ENCODE data around the gene AMBRA1. TPM values are rescaled to one million over a fixed set of nuclear protein-coding genes. Genes with fewer than 3 reads are reported as not detected.
"Not testable (repeated sequence)": the region's sequence is repeated elsewhere in the genome, so short reads cannot be mapped to it uniquely, and the experiment has no call there.

AMBRA1 gene
- total RNA-seq, 1 experiment from 2014 or later = 15.8 TPM

- CTCF ChIA-PET = no interaction called here
- POLR2A ChIA-PET (ENCODE audit: unreplicated experiment) = interaction anchor here (0.5 kb wide), 1 partner anchor 41 kb away, joined by 4 read pairs; no protein-coding TSS in a partner anchor
- Histone ChIP-seq H3K36me3 (ENCODE audit: low read depth, low read length) (no peaks in the 10 kb centered on the region; the same call in 1 of the 2 replicates), H3K27me3 (ENCODE audit: low read length) (no peaks in the 10 kb centered on the region), H4K20me1 (ENCODE audit: low read length) (no peaks in the 10 kb centered on the region), H3K4me3 (ENCODE audit: low read length) (peak overlapping the region; percentile 81), H3K4me2 (ENCODE audit: low read length) (peak overlapping the region; percentile 99), H3K9ac (ENCODE audit: low read length) (peak overlapping the region; percentile 67), H2AFZ (ENCODE audit: low read length) (peak overlapping the region; percentile 77), H3K9me3 (ENCODE audit: low read length) (no peaks in the 10 kb centered on the region), H3K27ac (ENCODE audit: low read length) (no peak overlapping the region), H3K9me2 (replicated peaks; ENCODE audit: low read length) (no peaks in the 10 kb centered on the region), H3K4me1 (ENCODE audit: insufficient read depth, low read length) (peaks cover 5% of the 10 kb centered on the region; the same call in 1 of the 2 replicates), H3K79me2 (ENCODE audit: low read length) (no peaks in the 10 kb centered on the region), H3F3A (ENCODE audit: low read length, unreplicated experiment) (no peaks in the 10 kb centered on the region)
- DNase-seq = peak; percentile 42
- no TSS peak for BruUV-seq (replicated peaks)
- ATAC-seq = peak; percentile 41
- TF ChIP-seq CTCF (conservative IDR thresholded peaks at IDR 0.05; ENCODE audit: low read depth, low read length) (no peak), EZH2phosphoT487 (IDR thresholded peaks at IDR 0.05; ENCODE audit: borderline replicate concordance, low read length) (no peak), EZH2 (IDR thresholded peaks at IDR 0.05; ENCODE audit: low read length, unreplicated experiment) (no peak)
- intact Hi-C loops (cut with micrococcal nuclease) = no loop called here
Measured at GRCh38 chr11:46380340-46381047, 213.3 kb downstream of the AMBRA1 start.

- H2AFZ ChIP-seq (ENCODE audit: low read length); H3K27ac ChIP-seq (ENCODE audit: low read length); intact Hi-C loops (cut with micrococcal nuclease); H3K27me3 ChIP-seq (ENCODE audit: low read length); H3K4me2 ChIP-seq (ENCODE audit: low read length); H3K4me1 ChIP-seq (ENCODE audit: insufficient read depth, low read length); H3F3A ChIP-seq (ENCODE audit: low read length, unreplicated experiment); H3K4me3 ChIP-seq (ENCODE audit: low read length); H4K20me1 ChIP-seq (ENCODE audit: low read length); H3K9ac ChIP-seq (ENCODE audit: low read length); POLR2A ChIA-PET (ENCODE audit: unreplicated experiment); H3K36me3 ChIP-seq (ENCODE audit: low read depth, low read length); H3K79me2 ChIP-seq (ENCODE audit: low read length); H3K9me2 ChIP-seq (replicated peaks; ENCODE audit: low read length); BruUV-seq (replicated peaks); H3K9me3 ChIP-seq (ENCODE audit: low read length); DNase-seq; CTCF ChIA-PET: not testable (repeated sequence)
- ATAC-seq = peak; percentile 1; the same call in 1 of the 2 replicates
Measured at GRCh38 chr11:46379482-46380293, 214.1 kb downstream of the AMBRA1 start.

GRCh38 chr11:46378811-46379481 is 214.9 kb downstream of the AMBRA1 start:
- H3K27me3 ChIP-seq (ENCODE audit: low read length) = no peaks in the 10 kb centered on the region
- intact Hi-C loops (cut with micrococcal nuclease) = no loop called here
- BruUV-seq (replicated peaks) = no TSS peak
- ChIA-PET POLR2A (ENCODE audit: unreplicated experiment) (no interaction called here), CTCF (no interaction called here)
- DNase-seq (no peak), ATAC-seq (no peak)
- no peaks in the 10 kb centered on the region for H3K79me2 ChIP-seq (ENCODE audit: low read length)
- no peaks in the 10 kb centered on the region for H4K20me1 ChIP-seq (ENCODE audit: low read length)
- no peaks in the 10 kb centered on the region for H3F3A ChIP-seq (ENCODE audit: low read length, unreplicated experiment)
- no peak overlapping the region for H3K4me2 ChIP-seq (ENCODE audit: low read length)
- H3K4me1 ChIP-seq (ENCODE audit: insufficient read depth, low read length) = peaks cover 5% of the 10 kb centered on the region; the same call in 1 of the 2 replicates
- no peak overlapping the region for H3K27ac ChIP-seq (ENCODE audit: low read length)
- H2AFZ ChIP-seq (ENCODE audit: low read length) = no peak overlapping the region
- H3K4me3 ChIP-seq (ENCODE audit: low read length) = no peak overlapping the region
- H3K9ac ChIP-seq (ENCODE audit: low read length) = no peak overlapping the region
- TF ChIP-seq CTCF (conservative IDR thresholded peaks at IDR 0.05; ENCODE audit: low read depth, low read length) (no peak), EZH2phosphoT487 (IDR thresholded peaks at IDR 0.05; ENCODE audit: borderline replicate concordance, low read length) (no peak), EZH2 (IDR thresholded peaks at IDR 0.05; ENCODE audit: low read length, unreplicated experiment) (no peak)
- no peaks in the 10 kb centered on the region; the same call in none of the 2 replicates for H3K36me3 ChIP-seq (ENCODE audit: low read depth, low read length)
- H3K9me2 ChIP-seq (replicated peaks; ENCODE audit: low read length) = no peaks in the 10 kb centered on the region
- no peaks in the 10 kb centered on the region for H3K9me3 ChIP-seq (ENCODE audit: low read length)
